Mesendoderm (in vitro differentiated cells): ENCODE results near the gene CASQ1.

Experiments
- DNase-seq: peaks from one replicate; pipeline ENCODE4 v3.0.0; 2013
- H2AK5ac ChIP-seq: 2 replicates; pipeline ENCODE4 v1.6.1; 2013; ENCODE audit warnings: low read length, inconsistent platforms
- H2BK120ac ChIP-seq: 2 replicates; pipeline ENCODE4 v1.6.1; 2013; ENCODE audit warnings: low read depth, mild to moderate bottlenecking, low read length, moderate library complexity, mixed read lengths
- H2BK15ac ChIP-seq: replicated peaks from 2 replicates; pipeline ENCODE4 v1.6.1; 2013; ENCODE audit warnings: low read depth, mild to moderate bottlenecking, moderate library complexity
- H2BK5ac ChIP-seq: 2 replicates; pipeline ENCODE4 v1.6.1; 2013; ENCODE audit warnings: low read length, inconsistent platforms
- H3K18ac ChIP-seq: 2 replicates; pipeline ENCODE4 v1.6.1; 2013; ENCODE audit warnings: mild to moderate bottlenecking, low read length, mixed read lengths
- H3K23ac ChIP-seq: one replicate; pipeline ENCODE4 v1.6.1; 2013; ENCODE audit warnings: low read length
- H3K27ac ChIP-seq: 2 replicates; pipeline ENCODE4 v1.5.1; 2013; ENCODE audit warnings: low read depth, mild to moderate bottlenecking, inconsistent platforms, low read length, moderate library complexity
- H3K27me3 ChIP-seq: 2 replicates; pipeline ENCODE4 v1.6.1; 2013; ENCODE audit warnings: low read length, control low read depth, mild to moderate bottlenecking, inconsistent platforms; ENCODE audit not compliant: insufficient read depth, poor library complexity
- H3K36me3 ChIP-seq: 2 replicates; pipeline ENCODE4 v1.6.1; 2013; ENCODE audit warnings: low read length, inconsistent platforms; ENCODE audit not compliant: control insufficient read depth, insufficient read depth
- H3K4ac ChIP-seq: one replicate; pipeline ENCODE4 v1.6.1; 2013; ENCODE audit warnings: low read depth, mild to moderate bottlenecking, low read length, moderate library complexity
- H3K4me1 ChIP-seq: 2 replicates; pipeline ENCODE4 v1.6.1; 2013; ENCODE audit warnings: low read depth, low read length, inconsistent platforms; ENCODE audit not compliant: control insufficient read depth
- H3K4me2 ChIP-seq: 2 replicates; pipeline ENCODE4 v1.6.1; 2013; ENCODE audit warnings: low read length
- H3K4me3 ChIP-seq: 2 replicates; pipeline ENCODE4 v1.5.1; 2013; ENCODE audit warnings: mild to moderate bottlenecking, low read length
- H3K56ac ChIP-seq: one replicate; pipeline ENCODE4 v1.6.1; 2013; ENCODE audit warnings: low read length
- H3K79me1 ChIP-seq: 2 replicates; pipeline ENCODE4 v1.6.1; 2013; ENCODE audit warnings: low read length, inconsistent platforms
- H3K79me2 ChIP-seq: 2 replicates; pipeline ENCODE4 v1.6.1; 2013; ENCODE audit warnings: mild to moderate bottlenecking, low read length; ENCODE audit not compliant: control insufficient read depth, insufficient read depth
- H3K9ac ChIP-seq: 2 replicates; pipeline ENCODE4 v1.6.1; 2013; ENCODE audit warnings: low read length, inconsistent platforms
- H4K5ac ChIP-seq: one replicate; pipeline ENCODE4 v1.6.1; 2013; ENCODE audit warnings: low read length
- H4K8ac ChIP-seq: one replicate; pipeline ENCODE4 v1.6.1; 2013; ENCODE audit warnings: low read depth, mild to moderate bottlenecking, control low read depth, low read length, moderate library complexity
- WGBS: extraction: QIAGEN DNeasy Blood & Tissue Kit; methylation state at CpG from one replicate; pipeline ENCODE4 v1.1.7; 2013; ENCODE audit warnings: low lambda C conversion rate, missing lambda C conversion rate; ENCODE audit not compliant: insufficient coverage; ENCODE audit errors: extremely low coverage; 5-methylcytosine and 5-hydroxymethylcytosine counted together

The CASQ1 gene

DNA sequence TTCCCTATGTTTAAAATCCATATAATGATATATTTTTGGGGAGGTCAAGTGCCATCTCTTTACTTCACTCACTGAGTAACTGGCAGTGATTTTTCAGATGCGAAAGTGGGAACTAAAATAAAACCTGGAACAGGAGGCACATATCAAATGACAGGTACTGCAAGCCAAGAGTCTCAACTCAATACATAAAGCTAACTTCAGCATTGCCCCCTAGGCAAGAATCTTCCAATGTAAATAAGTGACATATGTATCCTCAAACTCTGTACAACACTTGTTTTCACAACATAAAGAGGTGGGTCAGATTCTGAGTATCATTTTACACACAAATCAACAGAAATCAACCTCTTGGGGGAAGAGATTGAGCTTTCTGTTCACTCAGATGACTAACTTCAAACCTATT lies 53.8 kb downstream of the CASQ1 start:
- Histone ChIP-seq H3K27me3 (no peaks in the 10 kb centered on the region), H3K27ac (no peak overlapping the region), H3K56ac (no peak overlapping the region), H3K36me3 (peaks cover 1% of the 10 kb centered on the region), H3K79me2 (peaks cover 5% of the 10 kb centered on the region), H4K5ac (no peak overlapping the region), H3K4me2 (no peak overlapping the region), H2BK15ac (no peak overlapping the region), H4K8ac (no peak overlapping the region), H2AK5ac (no peak overlapping the region), H3K4ac (no peak overlapping the region), H3K9ac (no peak overlapping the region), H3K4me1 (no peaks in the 10 kb centered on the region), H3K18ac (no peak overlapping the region), H3K4me3 (no peak overlapping the region), H2BK120ac (no peak overlapping the region), H3K79me1 (no peaks in the 10 kb centered on the region), H3K23ac (no peak overlapping the region), H2BK5ac (no peak overlapping the region)
- DNase-seq: no peak
- no CpG with 5 or more reads among the region's 1 CpG for WGBS

DNA sequence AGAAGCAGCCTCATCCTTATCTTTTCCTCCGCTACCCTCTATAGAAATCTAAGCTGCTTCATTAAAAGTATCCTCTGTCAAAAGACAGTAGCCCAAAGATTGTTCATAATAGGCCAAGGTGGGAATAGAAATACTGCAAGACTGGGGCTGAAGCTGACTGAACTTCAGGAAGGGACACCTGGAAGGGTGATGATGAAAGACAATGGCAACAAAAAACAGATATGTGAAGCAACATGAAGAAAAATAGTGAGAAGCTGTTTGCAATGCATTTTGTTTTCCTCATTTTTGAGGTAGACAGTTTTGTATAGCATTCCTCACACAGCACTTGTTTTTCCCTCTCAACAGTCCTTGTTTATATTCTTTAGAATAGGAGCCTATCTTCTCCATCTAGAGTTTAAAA lies 55.1 kb downstream of the CASQ1 start:
- no peaks in the 10 kb centered on the region for H3K27me3 ChIP-seq
- H3K27ac ChIP-seq: no peak overlapping the region
- H3K56ac ChIP-seq: no peak overlapping the region
- no peak overlapping the region for H3K4me3 ChIP-seq
- no peak overlapping the region for H3K23ac ChIP-seq
- no peaks in the 10 kb centered on the region for H3K79me1 ChIP-seq
- H2BK15ac ChIP-seq: no peak overlapping the region
- DNase-seq: no peak
- H3K4me1 ChIP-seq: no peaks in the 10 kb centered on the region
- peaks cover 5% of the 10 kb centered on the region for H3K79me2 ChIP-seq
- H2BK120ac ChIP-seq: no peak overlapping the region
- no peak overlapping the region for H3K4me2 ChIP-seq
- H2BK5ac ChIP-seq: no peak overlapping the region
- WGBS: no CpG with 5 or more reads among the region's 1 CpG
- H4K8ac ChIP-seq: no peak overlapping the region
- H3K9ac ChIP-seq: no peak overlapping the region
- H3K36me3 ChIP-seq: no peaks in the 10 kb centered on the region
- no peak overlapping the region for H3K4ac ChIP-seq
- no peak overlapping the region for H4K5ac ChIP-seq
- H3K18ac ChIP-seq: no peak overlapping the region
- no peak overlapping the region for H2AK5ac ChIP-seq

DNA sequence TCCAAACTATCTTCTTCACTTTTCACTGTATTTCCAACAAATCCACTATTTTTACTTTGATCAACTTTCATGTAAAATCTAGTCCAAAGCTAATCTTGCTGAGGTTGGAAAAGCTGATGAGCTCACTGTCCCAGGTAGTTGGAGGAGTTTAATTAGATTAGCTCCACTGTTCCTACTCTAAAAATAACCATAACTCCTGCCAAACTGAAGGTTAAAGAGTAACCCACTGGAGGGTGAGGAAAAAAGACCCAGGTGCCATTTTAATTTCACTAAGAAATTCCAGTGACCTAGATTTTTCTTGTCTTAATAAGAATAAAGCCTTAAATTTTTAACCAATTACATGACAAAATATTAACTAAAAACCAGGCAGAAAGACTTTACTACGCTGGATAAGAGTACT lies 56.7 kb downstream of the CASQ1 start:
- no CpG with 5 or more reads among the region's 1 CpG for WGBS
- no peak overlapping the region for H2BK5ac ChIP-seq
- no peaks in the 10 kb centered on the region for H3K27me3 ChIP-seq
- H2BK15ac ChIP-seq: no peak overlapping the region
- no peak overlapping the region for H3K27ac ChIP-seq
- peaks cover 1% of the 10 kb centered on the region for H3K79me1 ChIP-seq
- H3K9ac ChIP-seq: no peak overlapping the region
- H4K8ac ChIP-seq: no peak overlapping the region
- H3K79me2 ChIP-seq: peaks cover 9% of the 10 kb centered on the region
- H3K56ac ChIP-seq: no peak overlapping the region
- no peak overlapping the region for H4K5ac ChIP-seq
- H3K4me2 ChIP-seq: no peak overlapping the region
- no peaks in the 10 kb centered on the region for H3K4me1 ChIP-seq
- no peak overlapping the region for H3K4me3 ChIP-seq
- H3K18ac ChIP-seq: no peak overlapping the region
- no peak overlapping the region for H2AK5ac ChIP-seq
- no peak overlapping the region for H3K23ac ChIP-seq
- H3K36me3 ChIP-seq: no peaks in the 10 kb centered on the region
- DNase-seq: no peak
- no peak overlapping the region for H2BK120ac ChIP-seq
- no peak overlapping the region for H3K4ac ChIP-seq

DNA sequence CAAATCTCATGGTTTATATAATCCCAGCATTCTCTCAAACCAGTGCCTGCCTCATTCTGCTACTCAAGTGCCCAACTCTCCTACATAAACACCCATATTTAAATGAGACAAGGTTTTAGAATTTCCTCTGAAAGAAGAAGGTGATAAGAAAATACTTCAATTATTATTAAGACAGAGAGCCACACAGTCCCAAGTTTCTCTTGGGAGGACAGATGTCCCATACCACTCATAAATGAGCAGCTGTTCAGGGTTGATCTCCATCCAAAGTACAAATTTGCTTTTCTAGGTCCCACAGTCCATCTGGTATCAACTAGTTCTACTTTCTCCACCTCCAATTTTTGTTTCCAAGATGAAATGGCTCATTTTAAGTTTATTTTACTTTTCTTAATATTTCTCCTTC lies 60.6 kb downstream of the CASQ1 start:
- Histone ChIP-seq H3K27me3 (no peaks in the 10 kb centered on the region), H4K5ac (no peak overlapping the region), H3K79me2 (peaks cover 9% of the 10 kb centered on the region), H2BK15ac (no peak overlapping the region), H3K36me3 (no peaks in the 10 kb centered on the region), H2BK5ac (no peak overlapping the region), H3K23ac (no peak overlapping the region), H3K4me3 (no peak overlapping the region), H3K4ac (no peak overlapping the region), H3K4me2 (no peak overlapping the region), H3K56ac (no peak overlapping the region), H4K8ac (no peak overlapping the region), H2AK5ac (no peak overlapping the region), H3K18ac (no peak overlapping the region), H3K79me1 (peaks cover 1% of the 10 kb centered on the region), H3K9ac (no peak overlapping the region), H3K27ac (no peak overlapping the region), H2BK120ac (no peak overlapping the region), H3K4me1 (no peaks in the 10 kb centered on the region)
- no peak for DNase-seq
